UCSD-AML1 (cell line): ENCODE data around the gene MTRF1L.

ENCODE experiments used
- DNase-seq: peaks from one replicate; lab custom pipeline; 2025; ENCODE audit not compliant: unreplicated experiment; lab: John Stamatoyannopoulos, UW

Gene MTRF1L, protein sequence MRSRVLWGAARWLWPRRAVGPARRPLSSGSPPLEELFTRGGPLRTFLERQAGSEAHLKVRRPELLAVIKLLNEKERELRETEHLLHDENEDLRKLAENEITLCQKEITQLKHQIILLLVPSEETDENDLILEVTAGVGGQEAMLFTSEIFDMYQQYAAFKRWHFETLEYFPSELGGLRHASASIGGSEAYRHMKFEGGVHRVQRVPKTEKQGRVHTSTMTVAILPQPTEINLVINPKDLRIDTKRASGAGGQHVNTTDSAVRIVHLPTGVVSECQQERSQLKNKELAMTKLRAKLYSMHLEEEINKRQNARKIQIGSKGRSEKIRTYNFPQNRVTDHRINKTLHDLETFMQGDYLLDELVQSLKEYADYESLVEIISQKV

DNA sequence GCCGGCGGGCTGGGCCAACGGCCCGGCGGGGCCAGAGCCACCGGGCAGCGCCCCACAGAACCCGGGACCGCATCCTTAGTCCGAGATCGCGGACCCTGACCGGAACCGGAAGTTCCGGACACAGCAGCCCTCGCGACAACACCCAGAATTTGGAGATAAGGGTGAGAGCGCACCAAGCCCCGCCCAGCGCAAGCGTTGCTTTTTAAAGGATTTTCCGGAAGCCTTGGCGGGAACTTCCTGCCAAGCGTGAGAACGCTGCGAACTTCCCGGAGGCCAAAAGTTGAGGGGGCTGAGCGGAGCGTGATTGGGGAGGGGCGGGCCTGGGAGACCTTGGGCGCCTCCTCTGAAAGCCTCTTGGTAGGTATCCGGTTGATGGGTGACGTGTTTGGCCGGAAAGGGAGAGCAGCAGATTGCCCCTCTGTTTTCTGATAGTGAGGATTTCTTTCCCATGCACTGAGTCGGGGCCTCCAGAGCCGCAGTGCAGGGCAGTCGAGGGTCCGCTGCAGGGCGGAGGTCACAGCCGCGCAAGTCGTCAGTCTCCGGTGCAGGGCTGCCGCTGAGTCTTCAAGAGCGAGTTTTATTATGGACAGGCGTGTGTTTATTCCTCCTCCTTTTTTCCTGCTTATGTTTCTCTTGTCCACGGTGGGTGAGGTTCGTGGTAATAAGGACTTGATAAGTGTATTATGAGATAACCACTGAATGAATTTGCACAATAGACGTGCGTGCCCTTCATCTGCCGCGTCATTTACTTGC lies at the start of gene MTRF1L:
TSS of gene MTRF1L (minus strand) at position 97 of the 753 bp plus-strand sequence. CDS start at position 73, 24 bp downstream.
- peak; percentile 94 for DNase-seq

DNA sequence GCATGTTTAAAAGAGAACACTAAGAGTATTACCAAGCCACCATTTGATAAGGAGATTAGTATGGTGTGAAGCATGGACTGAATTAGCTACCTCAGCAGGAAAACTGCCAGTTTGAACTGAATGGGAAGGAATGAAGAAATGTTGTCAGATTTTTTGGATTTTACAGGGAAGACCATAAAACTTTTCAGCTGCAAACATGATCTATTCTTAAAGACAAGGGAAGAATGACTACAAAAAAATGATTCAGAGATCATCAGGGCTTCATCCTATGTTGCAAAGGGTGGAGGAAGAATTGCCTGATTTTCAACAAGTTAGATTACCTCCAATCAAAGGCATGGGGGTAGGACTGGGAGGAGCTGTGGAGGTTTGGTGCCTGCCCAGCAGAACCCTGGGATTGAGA lies 49.3 kb upstream of the MTRF1L start:
- DNase-seq, result no peak

DNA sequence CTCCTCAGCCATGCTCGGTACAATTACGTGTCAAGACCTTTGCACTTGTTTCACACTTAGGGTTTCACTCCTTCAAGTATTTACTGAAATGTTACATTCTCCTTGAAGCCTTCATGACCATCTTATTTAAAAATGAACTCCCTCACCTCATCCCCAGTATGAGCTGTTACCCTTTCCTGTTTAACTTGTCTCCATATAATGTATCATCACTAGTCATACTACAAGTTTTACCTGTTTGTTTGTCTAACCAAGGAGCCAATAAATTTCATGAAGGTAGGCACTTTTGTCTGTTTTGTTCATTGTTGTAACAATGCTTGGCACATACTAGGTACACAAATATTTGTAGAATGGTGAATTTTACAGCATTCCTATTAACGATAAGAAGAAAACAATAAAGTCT lies 46.1 kb upstream of the MTRF1L start:
- DNase-seq, result no peak

DNA sequence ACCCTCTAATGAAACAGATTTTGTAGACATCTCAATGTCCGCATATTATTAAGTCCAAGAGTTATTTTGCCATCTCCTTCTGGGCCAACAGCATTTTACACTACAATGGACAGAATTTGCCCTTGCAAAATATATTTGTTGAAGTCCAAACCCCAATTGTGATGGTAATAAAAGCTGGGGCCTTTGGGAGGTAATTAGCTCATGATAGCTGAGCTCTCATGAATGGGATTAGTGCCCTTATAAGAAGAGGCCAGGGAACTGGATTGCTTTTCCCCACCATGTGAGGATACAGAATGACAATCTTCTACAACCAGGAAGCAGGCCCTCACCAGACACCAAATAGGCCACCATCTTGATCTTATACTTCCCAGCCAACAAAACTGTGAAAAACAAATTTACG lies 44.9 kb upstream of the MTRF1L start:
- DNase-seq, result no peak

DNA sequence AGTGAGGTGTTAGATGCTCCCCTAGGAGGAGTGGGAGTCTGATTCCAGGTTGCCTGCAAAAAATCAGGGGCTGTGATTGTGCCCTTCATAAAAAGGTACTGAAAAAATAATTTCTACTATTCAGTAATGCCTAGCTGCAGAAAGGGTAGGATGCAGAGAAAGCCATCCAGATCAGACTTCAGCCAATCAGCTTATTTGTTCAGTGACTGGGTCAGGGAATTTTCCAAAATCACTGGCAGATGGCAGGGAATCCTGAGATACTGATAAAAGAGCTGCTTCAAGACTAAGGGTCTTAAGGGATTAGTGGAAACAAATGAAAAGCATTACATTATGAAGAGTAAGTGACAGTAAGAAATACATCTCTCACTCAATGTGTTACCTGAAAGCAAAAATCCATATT lies 42.8 kb upstream of the MTRF1L start:
- DNase-seq, result no peak

DNA sequence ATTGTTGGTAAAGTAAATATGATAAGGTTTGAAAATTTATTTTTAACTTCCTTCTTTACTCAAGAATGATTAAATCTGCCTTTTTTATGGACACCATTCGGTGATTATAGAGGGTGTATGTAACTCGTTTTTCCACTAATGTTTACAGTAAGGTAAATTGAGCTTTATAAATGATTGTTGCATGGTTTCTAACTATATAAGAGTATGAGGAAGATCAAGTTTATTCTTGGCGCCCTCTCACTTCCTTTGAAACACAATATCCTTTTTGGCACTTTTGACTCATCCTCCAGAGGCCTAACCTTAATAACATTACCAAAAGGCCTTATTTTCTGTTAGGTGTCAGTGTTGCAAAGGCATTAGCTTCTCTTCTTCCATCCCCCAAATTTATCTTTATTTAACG lies 41.8 kb upstream of the MTRF1L start:
- no peak for DNase-seq

DNA sequence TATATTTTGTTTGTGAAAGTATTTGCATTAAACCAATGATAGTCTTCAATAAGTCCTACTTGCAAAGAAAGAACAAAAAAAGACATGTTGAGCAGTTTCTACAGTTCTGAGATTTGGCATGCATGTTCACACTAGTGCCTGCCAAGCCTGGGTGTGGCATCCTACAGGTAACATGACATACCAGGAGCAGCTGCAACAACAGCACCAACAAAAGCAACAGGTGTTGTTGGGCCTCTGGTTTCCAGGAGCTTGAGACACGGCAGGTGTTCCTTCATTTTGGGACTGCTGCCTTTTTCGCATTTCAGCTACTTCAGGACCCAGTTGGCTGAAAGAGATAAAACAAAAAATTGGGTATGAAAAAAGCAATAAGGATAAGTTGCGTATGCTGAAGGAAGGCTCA lies 41.2 kb upstream of the MTRF1L start:
- DNase-seq, result no peak

DNA sequence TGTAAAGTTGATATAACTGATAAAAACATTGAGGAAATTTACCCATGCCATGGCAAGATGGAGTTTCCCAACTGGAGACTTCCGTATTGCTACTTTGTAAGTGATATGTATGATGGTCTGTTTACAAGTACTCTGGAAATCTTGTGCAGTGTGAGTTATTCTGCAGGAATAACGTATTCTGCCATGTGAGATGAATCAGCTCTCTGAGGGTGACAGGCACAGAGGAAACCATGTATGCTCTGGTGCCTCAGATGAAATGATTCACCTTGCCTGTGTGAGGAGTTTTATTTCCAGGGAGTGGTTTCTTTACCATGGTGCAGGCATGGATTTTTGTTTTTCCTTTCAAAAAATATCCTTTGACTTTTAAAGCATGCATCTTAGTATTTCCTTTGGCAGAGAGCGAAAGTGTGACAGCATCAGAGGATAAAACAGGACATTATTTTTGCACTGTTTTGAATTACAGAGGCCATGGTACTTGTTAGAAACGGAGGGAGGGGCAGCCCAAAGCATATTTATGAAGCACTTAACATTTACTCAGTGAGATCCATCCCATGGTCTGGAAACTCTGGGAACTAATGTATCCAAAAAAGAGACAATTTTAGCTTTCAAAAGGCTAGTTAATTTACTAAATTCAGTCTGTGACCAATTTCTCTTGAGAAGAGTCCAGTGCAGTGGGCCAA lies 36.0 kb upstream of the MTRF1L start:
- DNase-seq, result no peak

DNA sequence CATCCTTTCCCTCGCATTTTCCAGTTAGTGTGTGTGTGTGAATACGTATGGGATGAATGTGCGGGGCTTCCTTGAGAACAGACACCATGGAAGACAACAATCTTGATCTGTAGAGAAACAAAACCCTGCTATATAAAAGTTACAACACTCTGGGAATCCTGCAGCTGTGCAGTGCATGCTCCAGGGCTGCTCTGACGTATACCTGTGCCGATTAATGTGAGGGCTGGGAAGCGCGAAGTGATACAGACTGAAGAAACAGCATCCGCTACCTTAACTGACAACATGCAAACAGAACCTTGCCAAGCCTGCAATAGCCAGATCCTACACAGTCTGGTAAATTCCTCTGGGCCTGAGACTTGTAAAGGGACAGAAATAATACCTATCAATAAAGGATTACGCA lies 31.6 kb upstream of the MTRF1L start:
- no peak for DNase-seq

DNA sequence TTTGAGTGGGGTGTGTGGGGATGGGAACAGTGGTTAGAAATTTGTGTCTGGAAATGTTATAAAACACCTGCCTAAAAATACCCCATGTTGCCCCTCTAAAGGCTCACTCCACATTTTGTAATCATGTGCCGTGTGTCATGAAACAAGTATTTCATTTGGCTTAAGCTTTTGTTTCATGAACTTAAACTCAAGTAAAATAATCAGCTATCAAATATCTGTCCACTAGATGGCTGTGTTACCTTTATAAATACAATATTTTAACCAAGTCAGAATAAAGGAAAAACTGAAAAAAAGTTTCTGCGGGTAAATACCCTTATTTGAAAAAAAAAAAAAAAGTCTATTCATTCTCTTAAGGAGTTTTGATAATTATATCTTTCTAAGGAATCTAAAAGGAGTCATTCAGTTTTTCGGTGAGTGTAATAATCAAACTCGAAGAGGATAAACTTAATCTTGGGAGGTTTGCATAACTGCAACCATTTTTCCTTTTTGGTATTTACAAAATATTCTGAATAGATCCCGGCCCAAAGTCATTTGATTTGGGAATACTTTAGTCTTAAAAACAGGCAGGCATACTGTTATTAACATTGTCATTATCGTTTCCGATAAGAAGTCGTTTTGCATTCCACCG lies 29.9 kb upstream of the MTRF1L start:
- DNase-seq, result no peak

DNA sequence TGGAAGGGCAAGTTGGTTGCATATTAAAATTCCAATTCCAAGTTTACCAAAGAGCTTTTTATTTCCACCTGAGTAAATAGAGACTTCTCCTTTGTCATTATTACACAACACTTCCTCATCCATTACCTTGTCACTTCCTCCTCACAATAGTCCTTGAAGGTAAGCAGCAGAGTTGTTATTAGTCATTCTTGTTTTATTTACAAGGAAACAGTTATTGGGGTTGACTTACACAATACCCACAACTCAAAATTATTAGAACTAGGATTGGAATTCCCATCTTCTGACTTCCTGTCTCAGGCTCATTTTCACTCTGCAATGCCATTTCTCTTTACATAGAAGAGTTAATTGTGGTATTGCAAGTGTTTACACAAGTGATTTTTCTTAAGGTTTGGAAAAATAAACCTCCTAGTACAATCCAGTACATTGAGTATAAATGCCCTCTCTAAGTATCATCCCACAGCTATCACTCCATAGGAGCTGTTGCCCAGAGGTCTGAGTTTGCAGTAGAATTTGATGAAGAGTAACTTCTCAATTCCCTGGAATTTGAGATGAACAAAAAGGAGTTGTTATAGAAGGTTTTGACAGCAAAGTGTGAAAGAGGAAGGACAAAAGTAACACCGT lies 28.9 kb upstream of the MTRF1L start:
- DNase-seq, result no peak

DNA sequence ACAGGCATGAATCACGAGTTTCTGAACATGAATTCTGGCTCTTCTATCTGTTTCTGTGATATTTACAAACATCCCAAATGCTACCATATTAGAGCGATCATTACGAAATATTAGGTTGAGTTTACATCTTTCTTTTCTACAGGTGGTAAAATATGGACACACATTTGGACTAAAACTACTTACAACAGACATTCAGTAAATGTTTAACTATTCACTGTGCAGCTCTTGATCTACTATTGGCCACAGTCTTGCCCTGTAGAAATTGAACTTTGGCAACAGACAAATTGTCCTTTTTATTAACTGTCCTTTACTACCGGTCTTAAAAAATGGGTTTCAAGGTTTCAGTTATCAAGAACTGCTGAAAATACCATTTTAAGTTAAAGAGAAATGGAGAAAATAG lies 26.5 kb upstream of the MTRF1L start:
- no peak for DNase-seq

DNA sequence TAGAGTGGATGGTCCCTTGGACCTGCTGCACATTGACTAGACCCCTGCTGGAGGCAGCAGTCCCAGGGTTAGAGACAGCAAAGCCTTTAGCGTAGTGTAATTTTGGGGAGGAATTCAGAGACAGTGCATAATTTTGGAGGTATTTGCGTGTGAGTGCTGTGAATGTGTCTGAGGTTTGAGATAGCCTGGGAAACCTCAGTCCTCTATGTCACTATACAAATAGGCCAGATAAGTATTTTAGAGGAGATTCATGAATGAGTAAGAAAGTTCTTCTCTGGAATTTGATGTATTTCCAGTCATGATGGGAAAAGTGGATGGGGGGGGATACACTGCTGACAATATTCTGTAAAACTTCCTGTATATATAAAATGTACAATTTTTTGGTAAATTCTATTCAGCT lies 25.8 kb upstream of the MTRF1L start:
- no peak for DNase-seq

DNA sequence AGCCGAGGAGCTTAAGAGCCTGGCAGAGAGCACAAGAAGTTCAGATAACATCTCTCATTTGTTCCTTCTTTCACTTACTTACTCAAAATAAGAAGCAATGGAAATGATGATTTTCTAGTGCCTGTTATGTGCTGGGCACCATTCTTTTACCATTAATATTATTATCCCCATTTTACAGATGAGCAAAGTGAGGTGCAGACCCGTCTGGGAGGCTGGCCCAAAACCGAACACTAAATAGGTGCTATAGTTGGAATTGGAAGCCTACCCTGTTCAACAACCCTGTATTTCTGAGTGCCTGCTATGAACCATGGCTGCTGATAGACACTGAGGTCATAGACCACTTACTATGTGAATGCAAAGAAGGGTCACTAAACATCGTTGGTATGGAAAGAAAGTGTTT lies 25.0 kb upstream of the MTRF1L start:
- DNase-seq, result no peak

DNA sequence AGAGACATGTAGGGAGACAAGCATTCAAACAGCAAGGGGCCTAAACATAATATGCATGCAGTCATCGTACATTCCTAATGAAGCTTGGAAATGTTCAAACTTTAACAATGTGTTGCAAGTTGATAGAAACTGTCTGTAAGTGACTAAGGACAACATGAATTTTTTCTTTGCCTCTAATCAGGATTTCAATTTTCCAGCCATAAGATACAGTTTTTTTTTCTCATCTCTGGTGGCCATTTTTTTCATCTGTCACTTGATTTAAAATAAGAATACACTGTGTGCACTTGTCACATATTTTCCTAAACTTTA lies 22.2 kb upstream of the MTRF1L start:
- no peak for DNase-seq

DNA sequence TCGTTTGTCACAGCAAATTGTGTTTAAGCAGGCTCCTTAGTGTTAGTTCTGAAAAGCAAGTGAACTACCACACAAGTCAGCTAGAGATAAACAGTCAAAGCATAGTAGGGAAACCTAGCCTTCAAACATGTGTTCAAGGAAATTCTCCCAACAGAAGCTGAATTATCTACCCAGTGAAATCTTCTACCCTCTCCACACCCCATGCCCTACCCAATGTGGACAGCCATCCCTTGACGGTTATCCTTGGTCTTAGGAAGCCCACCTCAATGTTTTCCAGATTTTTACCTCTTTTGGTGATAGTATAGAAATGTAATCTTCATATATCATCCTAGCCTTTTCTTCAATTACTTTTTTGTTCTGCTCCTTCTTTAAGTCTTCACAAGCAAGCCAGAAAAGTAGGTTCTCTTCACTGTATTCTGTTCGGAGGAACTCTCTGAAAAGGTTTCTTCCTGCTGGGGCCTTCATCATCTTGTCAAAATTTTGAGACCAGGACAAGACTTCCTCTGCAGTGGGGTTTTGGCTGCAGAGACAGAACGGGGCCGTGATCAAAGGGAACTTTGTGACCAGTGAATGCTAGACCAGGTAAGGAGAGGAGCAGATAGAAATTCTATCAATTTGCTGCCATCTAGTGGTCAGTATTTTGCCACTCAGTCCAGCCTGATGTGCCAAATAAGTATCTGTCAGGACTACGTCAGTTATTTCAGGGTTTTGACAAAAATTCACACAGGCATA lies 21.6 kb upstream of the MTRF1L start:
- DNase-seq, result peak; percentile 14

DNA sequence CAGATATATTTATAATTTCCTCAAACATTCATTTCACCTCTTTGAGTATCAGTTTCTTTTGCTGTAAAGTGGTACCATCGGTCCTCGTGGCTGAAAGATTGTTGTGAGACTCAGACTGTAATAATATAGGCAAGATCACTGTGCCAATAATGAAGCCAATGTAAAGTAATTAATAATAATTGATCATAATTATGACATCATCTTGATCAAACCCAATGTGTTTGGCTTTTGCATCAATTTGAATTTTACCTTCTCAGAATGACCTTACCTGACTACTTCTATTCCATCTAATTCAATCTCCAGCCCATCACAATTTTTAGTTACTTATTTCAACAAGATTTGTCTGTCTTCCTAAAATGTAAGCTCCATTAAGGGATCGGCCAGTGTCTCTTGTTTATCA lies 15.8 kb upstream of the MTRF1L start:
- DNase-seq, result no peak

DNA sequence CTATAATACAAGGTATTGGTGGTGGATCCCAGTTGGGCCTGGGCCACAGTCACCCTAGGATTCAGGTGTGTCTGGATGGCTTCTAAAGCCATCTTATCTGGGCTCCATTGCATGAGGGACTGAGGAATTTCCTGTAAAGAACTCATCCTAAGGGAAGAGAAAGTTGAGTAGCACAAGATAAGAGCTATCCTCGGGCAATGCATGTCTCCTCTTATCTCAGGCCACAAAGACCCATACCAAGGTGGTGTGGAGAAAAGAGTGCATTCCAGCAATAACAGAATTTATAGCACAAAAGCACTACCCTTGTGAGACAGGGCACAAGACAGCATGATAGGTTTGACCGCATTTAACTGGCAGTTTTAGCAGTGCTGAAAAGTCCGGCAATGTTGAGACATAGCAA lies 14.3 kb upstream of the MTRF1L start:
- DNase-seq, result no peak

DNA sequence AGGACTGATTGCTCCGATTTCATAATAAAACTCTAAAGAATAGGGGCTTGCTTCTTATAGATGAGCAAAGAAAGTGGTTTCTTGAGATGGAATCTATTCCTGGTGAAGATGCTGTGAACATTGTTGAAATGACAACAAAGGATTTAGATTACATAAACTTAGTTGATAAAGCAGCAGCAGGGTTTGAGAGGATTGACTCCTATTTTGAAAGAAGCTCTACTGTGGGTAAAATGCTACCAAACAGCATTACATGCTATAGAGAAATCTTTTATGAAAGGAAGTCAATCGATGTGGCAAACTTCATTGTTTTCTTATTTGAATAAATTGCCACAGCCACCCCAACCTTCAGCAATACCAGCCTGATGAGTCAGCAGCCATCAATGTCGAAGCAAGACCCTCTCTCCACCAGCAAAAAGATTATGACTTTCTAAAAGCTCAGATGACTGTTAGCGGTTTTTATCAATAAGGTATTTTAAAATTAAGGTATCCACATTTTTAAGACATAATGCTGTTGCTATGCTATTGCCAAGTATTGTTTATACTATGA lies 12.7 kb upstream of the MTRF1L start:
- DNase-seq, result no peak

DNA sequence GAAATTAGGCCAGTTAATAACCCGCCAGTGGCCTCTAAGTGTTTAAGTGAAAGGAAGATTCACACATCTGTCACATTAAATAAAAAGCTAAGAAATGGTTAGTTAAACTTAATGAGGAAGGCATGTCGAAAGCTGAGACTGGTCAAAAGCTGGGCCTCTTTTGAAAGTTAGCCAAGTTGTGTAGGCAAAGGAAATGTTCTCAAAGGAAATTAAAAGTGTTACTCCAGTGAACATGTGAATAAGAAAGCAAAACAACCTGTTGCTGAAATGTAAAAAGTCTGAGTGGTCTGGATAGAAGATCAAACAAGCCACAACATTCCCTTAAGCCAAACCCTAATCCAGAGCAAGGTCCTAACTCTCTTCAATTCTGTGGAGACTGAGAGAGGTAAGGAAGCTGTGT lies 10.9 kb upstream of the MTRF1L start:
- no peak for DNase-seq
